ENCODE results near the gene WDR36. TPM values are rescaled to one million over a fixed set of nuclear protein-coding genes. Genes with fewer than 3 reads are reported as not detected.

The WDR36 gene
- total and polyA plus RNA-seq, 10 of the 15 experiments (the other 5 are each of a cell fraction or from before 2014, with no cell fraction given): 13.3 to 61.8 (median 47.0) TPM

- Histone ChIP-seq H3K9me3 (replicated peaks; ENCODE audit: control insufficient read depth, insufficient read depth, low read length) (no peaks in the 10 kb centered on the region), H4K20me1 (ENCODE audit: control insufficient read depth, insufficient read depth) (no peaks in the 10 kb centered on the region), H3K4me2 (ENCODE audit: control insufficient read depth, insufficient read depth) (no peak overlapping the region), H3K36me3 (ENCODE audit: control insufficient read depth in 2 of 2, insufficient read depth in 2 of 2, low read length in 1 of 2) (no peaks in the 10 kb centered on the region), H3K4me3 (no peak overlapping the region), H3K27ac (ENCODE audit: control insufficient read depth, insufficient read depth) (no peak overlapping the region), H3K4me1 (ENCODE audit: control insufficient read depth, insufficient read depth, low read length) (no peaks in the 10 kb centered on the region), H3K79me2 (ENCODE audit: control insufficient read depth, insufficient read depth, low read length) (no peaks in the 10 kb centered on the region), H2AFZ (ENCODE audit: control insufficient read depth, low read depth, low read length) (no peak overlapping the region), H3K9ac (ENCODE audit: control insufficient read depth, insufficient read depth, low read length) (no peak overlapping the region), H3K27me3 (replicated peaks in 1 of 2; ENCODE audit: control insufficient read depth in 2 of 2, insufficient read depth in 2 of 2, low read length in 1 of 2) (peaks cover 2 to 22% of the 10 kb centered on the region in 2 experiments)
- SMC1A ChIA-PET (ENCODE audit: uncharacterized antibody, unreplicated experiment): no interaction called here
- POLR2A ChIA-PET: no interaction called here
- in situ Hi-C loops (cut with MboI) (no loop called here), intact Hi-C loops (cut with micrococcal nuclease; ENCODE audit: unreplicated experiment) (no loop called here)
- RAD21 ChIA-PET (ENCODE audit: unreplicated experiment): no interaction called here
- ATAC-seq: no peak
- no peak for DNase-seq (ENCODE audit: low read depth, low spot score)
- CTCF ChIA-PET: no interaction called here
- 62% methylated on average over 1 of the region's 1 CpG for WGBS (ENCODE audit: insufficient coverage, insufficient replicate concordance, low lambda C conversion rate, missing lambda C conversion rate)
- FAIRE-seq: no peak
- no peak for TF ChIP-seq EED (IDR thresholded peaks at IDR 0.05; ENCODE audit: low read depth)
- no peak for TF ChIP-seq SREBF1 (IDR thresholded peaks at IDR 0.05; ENCODE audit: low read length)
- TF ChIP-seq RELB (IDR thresholded peaks at IDR 0.05; ENCODE audit: low read depth): no peak
- TF ChIP-seq NR2F1 (conservative IDR thresholded peaks at IDR 0.05): no peak
- no peak for TF ChIP-seq ZNF274 (IDR thresholded peaks at IDR 0.05; ENCODE audit: insufficient read depth, insufficient read length)
- TF ChIP-seq POLR2AphosphoS2 (IDR thresholded peaks at IDR 0.05; ENCODE audit: low read depth, low read length): no peak
- no peak for TF ChIP-seq ZSCAN29 (IDR thresholded peaks at IDR 0.05)
- TF ChIP-seq NKRF (conservative IDR thresholded peaks at IDR 0.05): no peak
- TF ChIP-seq RAD21 (IDR thresholded peaks at IDR 0.05; ENCODE audit: insufficient read depth, low read depth, low read length): no peak
- no peak for TF ChIP-seq SIX5 (IDR thresholded peaks at IDR 0.05; ENCODE audit: low read depth, low read length, severe bottlenecking)
- BruUV-seq (replicated peaks): no TSS peak
These were observed 16.1 kb upstream of the WDR36 start for GRCh38 chr5:111076091-111076490.

Data from GM12878 (cell line).